ENCODE data around the gene HECTD3. TPM values are rescaled to one million over a fixed set of nuclear protein-coding genes. Genes with fewer than 3 reads are reported as not detected.
A peak's percentile ranks its signal among the peaks of the same experiment; 100 is the strongest.

The HECTD3 gene
- total RNA-seq, 4 donors from 2014 or later = 70.5 to 321 (median 133) TPM

DNA sequence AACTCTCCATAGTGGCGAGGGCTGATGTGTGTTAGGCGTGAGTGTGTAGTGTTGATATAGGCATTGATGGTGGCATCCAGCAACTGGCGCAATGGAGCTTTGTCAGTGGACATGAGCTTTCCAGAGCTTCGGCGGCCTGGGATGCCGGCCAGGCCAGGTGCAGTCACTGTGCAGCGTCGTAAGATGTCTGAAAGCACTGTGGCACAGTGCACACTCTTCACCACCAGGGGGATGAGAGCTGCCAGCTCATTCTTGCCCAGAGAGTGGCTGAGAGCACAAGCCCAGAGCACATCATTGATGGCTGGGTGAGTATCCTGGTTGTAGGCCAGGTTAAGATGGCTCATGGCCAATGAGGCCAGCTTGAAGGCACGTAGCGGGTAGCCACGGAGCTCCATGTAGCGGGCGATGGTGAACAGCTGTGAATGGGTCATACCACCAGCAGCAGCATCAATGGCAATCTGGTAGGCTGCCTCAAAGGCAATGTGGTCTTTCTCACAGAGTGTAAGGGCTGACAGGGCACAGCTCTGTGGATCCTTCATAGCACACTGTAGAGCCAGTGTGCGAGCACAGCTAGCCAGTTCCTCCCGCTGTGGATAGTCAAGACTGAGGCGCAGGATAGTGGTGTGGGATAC is 7.6 kb upstream of the HECTD3 start:
- 55% methylated on average over 16 of the region's 16 CpGs; no CpG with 5 or more reads in 1 of the 2 donors for WGBS, 2 donors (ENCODE audit: low coverage in 1 of 2)
- H3K27me3 ChIP-seq = no peaks in the 10 kb centered on the region
- H3K4me3 ChIP-seq = no peak overlapping the region
- H3K9me3 ChIP-seq = no peaks in the 10 kb centered on the region
- in situ Hi-C loops (cut with MboI; ENCODE audit: low pct_ligation_motif_present in 1 of 4, low pct_unique_long_range_greater_than_20kb in 1 of 4, low sequenced_read_pairs in 3 of 4) (loop anchor here (5.0 to 25.0 kb wide), 8 partner anchors 181 to 476 kb away; partner anchors contain the start of genes TESK2 (in 3 of the 4), BEST4 (in 1 of the 4), PTCH2 (in 1 of the 4) and RPS8 (in 1 of the 4)), intact Hi-C loops (cut with DNase I; ENCODE audit: low total_unique reads) (no loop called here)
- H3K27ac ChIP-seq = no peak overlapping the region
- peak; percentile 74 for DNase-seq
- peaks cover 0 to 6% (median 2%) of the 10 kb centered on the region in 4 donors for H3K4me1 ChIP-seq
- TF ChIP-seq, protein P1, sequence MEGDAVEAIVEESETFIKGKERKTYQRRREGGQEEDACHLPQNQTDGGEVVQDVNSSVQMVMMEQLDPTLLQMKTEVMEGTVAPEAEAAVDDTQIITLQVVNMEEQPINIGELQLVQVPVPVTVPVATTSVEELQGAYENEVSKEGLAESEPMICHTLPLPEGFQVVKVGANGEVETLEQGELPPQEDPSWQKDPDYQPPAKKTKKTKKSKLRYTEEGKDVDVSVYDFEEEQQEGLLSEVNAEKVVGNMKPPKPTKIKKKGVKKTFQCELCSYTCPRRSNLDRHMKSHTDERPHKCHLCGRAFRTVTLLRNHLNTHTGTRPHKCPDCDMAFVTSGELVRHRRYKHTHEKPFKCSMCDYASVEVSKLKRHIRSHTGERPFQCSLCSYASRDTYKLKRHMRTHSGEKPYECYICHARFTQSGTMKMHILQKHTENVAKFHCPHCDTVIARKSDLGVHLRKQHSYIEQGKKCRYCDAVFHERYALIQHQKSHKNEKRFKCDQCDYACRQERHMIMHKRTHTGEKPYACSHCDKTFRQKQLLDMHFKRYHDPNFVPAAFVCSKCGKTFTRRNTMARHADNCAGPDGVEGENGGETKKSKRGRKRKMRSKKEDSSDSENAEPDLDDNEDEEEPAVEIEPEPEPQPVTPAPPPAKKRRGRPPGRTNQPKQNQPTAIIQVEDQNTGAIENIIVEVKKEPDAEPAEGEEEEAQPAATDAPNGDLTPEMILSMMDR (IDR thresholded peaks at IDR 0.05) = peak; percentile 59 to 86 (median 79)
- TF ChIP-seq POLR2AphosphoS5 (IDR thresholded peaks at IDR 0.05) = no peak
- no peaks in the 10 kb centered on the region for H3K36me3 ChIP-seq

DNA sequence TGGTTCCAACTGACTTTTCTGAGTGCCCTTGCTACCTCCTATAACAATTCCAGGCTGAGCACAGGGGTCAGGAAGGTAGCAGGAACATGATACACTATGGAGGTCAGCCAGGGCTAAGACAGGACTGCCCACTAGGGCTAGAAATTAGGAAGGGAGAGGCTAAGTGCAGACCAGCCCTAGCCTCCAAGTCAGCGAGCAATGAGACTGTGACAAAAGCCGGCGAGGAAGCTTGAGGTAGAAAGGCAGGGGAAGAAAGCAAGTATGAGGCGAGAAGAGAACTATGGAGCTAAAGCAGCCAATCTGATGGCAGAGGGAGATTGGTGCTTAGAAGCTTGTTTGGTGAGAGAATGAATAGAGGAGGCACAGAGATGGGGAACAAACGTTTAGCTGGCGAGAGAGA is 5.6 kb upstream of the HECTD3 start:
- Histone ChIP-seq H3K9me3 (no peaks in the 10 kb centered on the region), H3K4me3 (no peak overlapping the region), H3K36me3 (no peaks in the 10 kb centered on the region), H3K27me3 (no peaks in the 10 kb centered on the region), H3K4me1 (peaks cover 5 to 22% (median 15%) of the 10 kb centered on the region in 4 donors), H3K27ac (no peak overlapping the region)
- in situ Hi-C loops (cut with MboI; ENCODE audit: low pct_ligation_motif_present in 1 of 4, low pct_unique_long_range_greater_than_20kb in 1 of 4, low sequenced_read_pairs in 3 of 4) = loop anchor here (5.0 to 25.0 kb wide), 8 partner anchors 179 to 478 kb away; partner anchors contain the start of genes TESK2 (in 3 of the 4), BEST4 (in 1 of the 4), PTCH2 (in 1 of the 4) and RPS8 (in 1 of the 4)
- 83 to 86% methylated on average over 3 to 6 of the region's 6 CpGs for WGBS, 2 donors (ENCODE audit: low coverage in 1 of 2)
- no peak for DNase-seq
- intact Hi-C loops (cut with DNase I; ENCODE audit: low total_unique reads) = no loop called here
- TF ChIP-seq POLR2AphosphoS5 (IDR thresholded peaks at IDR 0.05) (no peak), EP300 (IDR thresholded peaks at IDR 0.05; ENCODE audit: low read depth) (no peak), POLR2A (IDR thresholded peaks at IDR 0.05) (no peak)
- TF ChIP-seq, protein P1 (IDR thresholded peaks at IDR 0.05) = no peak

DNA sequence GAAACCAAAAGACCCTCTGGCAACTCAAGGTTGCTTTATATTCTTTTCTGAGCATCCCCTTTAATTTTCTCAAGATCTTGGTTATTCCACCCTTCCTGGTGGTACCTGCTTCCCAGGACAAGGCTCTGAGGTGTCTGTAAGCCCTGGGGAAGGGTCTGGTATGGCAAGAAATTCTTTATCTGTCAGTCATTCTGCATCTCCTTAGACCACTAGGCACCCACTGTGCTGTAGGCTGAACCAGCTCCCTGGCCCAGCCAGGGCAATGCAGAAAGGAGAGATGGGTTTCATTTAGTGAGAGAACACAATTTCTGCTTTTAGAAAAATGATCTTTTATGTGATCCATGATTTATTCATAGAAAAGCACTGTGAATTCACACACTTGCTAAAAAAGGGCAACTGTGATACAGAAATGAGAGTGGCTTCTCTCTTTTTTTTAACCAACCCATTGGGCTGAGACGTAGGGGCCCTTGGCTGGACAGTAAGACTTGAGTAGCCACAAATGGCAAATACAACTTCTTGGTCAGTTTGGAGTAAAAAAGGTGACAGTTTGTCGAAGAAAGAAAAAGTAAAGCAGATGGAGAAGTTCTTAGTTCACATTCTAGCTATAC is 5.1 kb upstream of the HECTD3 start:
- Histone ChIP-seq H3K4me1 (peaks cover 9 to 28% (median 20%) of the 10 kb centered on the region in 4 donors), H3K27me3 (no peaks in the 10 kb centered on the region), H3K9me3 (no peaks in the 10 kb centered on the region), H3K4me3 (no peak overlapping the region), H3K36me3 (no peaks in the 10 kb centered on the region), H3K27ac (no peak overlapping the region)
- DNase-seq = no peak
- TF ChIP-seq POLR2AphosphoS5 (IDR thresholded peaks at IDR 0.05) = no peak
- TF ChIP-seq POLR2A (IDR thresholded peaks at IDR 0.05) = no peak
- TF ChIP-seq, protein P1 (IDR thresholded peaks at IDR 0.05) = no peak
- no peak for TF ChIP-seq EP300 (IDR thresholded peaks at IDR 0.05; ENCODE audit: low read depth)
- intact Hi-C loops (cut with DNase I; ENCODE audit: low total_unique reads) = no loop called here
- in situ Hi-C loops (cut with MboI; ENCODE audit: low pct_ligation_motif_present in 1 of 4, low pct_unique_long_range_greater_than_20kb in 1 of 4, low sequenced_read_pairs in 3 of 4) = loop anchor here (5.0 to 25.0 kb wide), 8 partner anchors 179 to 479 kb away; partner anchors contain the start of genes TESK2 (in 3 of the 4), BEST4 (in 1 of the 4), PTCH2 (in 1 of the 4) and RPS8 (in 1 of the 4)
- 88 to 100% methylated on average over 1 to 2 of the region's 2 CpGs for WGBS, 2 donors (ENCODE audit: low coverage in 1 of 2)

DNA sequence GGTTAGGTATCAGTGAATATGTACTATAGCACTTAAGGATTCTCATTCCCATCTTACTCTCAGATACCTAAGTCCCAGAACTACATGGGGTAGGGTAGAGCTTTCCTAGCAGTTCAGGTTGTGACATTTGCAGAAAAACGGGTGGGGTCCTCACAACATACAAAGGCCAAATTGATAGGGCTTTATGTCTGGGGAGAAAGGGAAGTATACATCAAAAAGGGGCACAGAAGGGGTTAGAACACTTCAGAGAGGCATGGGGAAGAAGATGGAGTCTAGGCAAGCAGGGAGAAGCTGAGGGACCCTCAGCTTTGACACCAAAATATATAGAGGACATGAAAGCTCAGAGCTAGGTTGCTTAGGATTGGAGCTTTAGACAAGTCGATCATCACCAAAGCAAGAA is 4.6 kb upstream of the HECTD3 start:
- TF ChIP-seq, protein P1 (IDR thresholded peaks at IDR 0.05) = no peak
- TF ChIP-seq POLR2A (IDR thresholded peaks at IDR 0.05) (no peak), POLR2AphosphoS5 (IDR thresholded peaks at IDR 0.05) (no peak), EP300 (IDR thresholded peaks at IDR 0.05; ENCODE audit: low read depth) (no peak)
- no peaks in the 10 kb centered on the region for H3K9me3 ChIP-seq
- intact Hi-C loops (cut with DNase I; ENCODE audit: low total_unique reads) (no loop called here), in situ Hi-C loops (cut with MboI; ENCODE audit: low pct_ligation_motif_present in 1 of 4, low pct_unique_long_range_greater_than_20kb in 1 of 4, low sequenced_read_pairs in 3 of 4) (loop anchor here (5.0 to 25.0 kb wide), 8 partner anchors 178 to 479 kb away; partner anchors contain the start of genes TESK2 (in 3 of the 4), BEST4 (in 1 of the 4), PTCH2 (in 1 of the 4) and RPS8 (in 1 of the 4))
- no peak for DNase-seq
- no peaks in the 10 kb centered on the region for H3K27me3 ChIP-seq
- H3K4me3 ChIP-seq = no peak overlapping the region
- no peaks in the 10 kb centered on the region for H3K36me3 ChIP-seq
- WGBS, 2 donors (ENCODE audit: low coverage in 1 of 2) = 71 to 100% methylated on average over 1 to 2 of the region's 2 CpGs
- peaks cover 9 to 28% (median 20%) of the 10 kb centered on the region in 4 donors for H3K4me1 ChIP-seq
- H3K27ac ChIP-seq = no peak overlapping the region
